Measurements from ENCODE around the gene TDP1. TPM values are rescaled to one million over a fixed set of nuclear protein-coding genes. Genes with fewer than 3 reads are reported as not detected.

The TDP1 gene
- total and polyA plus RNA-seq, 2 donors (not counting 1 experiment from before 2014, with no cell fraction given), result 20.5 to 55.9 TPM

DNA sequence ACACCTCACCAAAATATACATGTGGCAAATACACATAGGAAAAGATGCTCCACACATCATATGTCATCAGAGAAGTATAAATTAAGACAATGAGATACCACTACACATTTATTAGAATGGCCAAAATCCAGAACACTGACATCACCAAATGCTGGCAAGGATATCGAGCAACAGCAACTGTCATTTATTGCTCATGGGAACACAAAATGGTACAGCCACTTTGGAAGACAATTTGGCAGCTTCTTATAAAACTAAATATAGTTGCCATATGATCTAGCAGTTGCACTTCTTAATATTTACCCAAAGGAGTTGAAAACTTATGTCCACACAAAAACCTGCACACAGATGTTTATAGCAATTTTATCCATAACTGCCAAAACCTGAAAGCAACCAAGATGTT is 99.1 kb downstream of the TDP1 start:
- DNase-seq (no peak), ATAC-seq (ENCODE audit: low read depth) (no peak)
- CTCF ChIA-PET, result no interaction called here
- intact Hi-C loops (cut with micrococcal nuclease), result no loop called here
- H3K4me3 Mint-ChIP-seq, result no peak overlapping the region
- H3K27me3 Mint-ChIP-seq, result peaks cover 72% of the 10 kb centered on the region
- Histone ChIP-seq H3K4me1 (ENCODE audit: control insufficient read depth in 2 of 2, insufficient read depth in 2 of 2, low read length in 2 of 2) (peaks cover 0 to 7% of the 10 kb centered on the region in 2 donors), H3K27ac (ENCODE audit: low read length in 2 of 2) (no peak overlapping the region), H3K9me3 (ENCODE audit: control extremely low read depth in 1 of 3, control insufficient read depth in 2 of 3, insufficient read depth in 1 of 3, low read length in 2 of 3) (peaks cover 0 to 4% (median 3%) of the 10 kb centered on the region in 3 donors), H3K79me2 (ENCODE audit: control insufficient read depth, insufficient read depth, low read length) (no peaks in the 10 kb centered on the region), H3K36me3 (replicated peaks in 1 of 2; ENCODE audit: control extremely low read depth in 1 of 2, control insufficient read depth in 1 of 2, extremely low read depth in 1 of 2, insufficient read depth in 2 of 2, low read length in 1 of 2) (no peaks in the 10 kb centered on the region), H4K20me1 (ENCODE audit: control insufficient read depth, insufficient read depth, low read length, poor library complexity, severe bottlenecking) (no peaks in the 10 kb centered on the region), H3K9ac (ENCODE audit: low read length) (no peak overlapping the region), H3K27me3 (replicated peaks in 1 of 4; ENCODE audit: control extremely low read depth in 1 of 4, control insufficient read depth in 3 of 4, insufficient read depth in 4 of 4, low read length in 3 of 4) (peaks cover 0 to 16% (median 10%) of the 10 kb centered on the region in 4 experiments), H3K4me3 (ENCODE audit: control extremely low read depth in 1 of 5, extremely low read depth in 1 of 5, insufficient read depth in 1 of 5, low read depth in 2 of 5, low read length in 4 of 5) (no peak overlapping the region), H2AFZ (ENCODE audit: insufficient read depth, low read depth, low read length, poor library complexity, severe bottlenecking) (no peak overlapping the region), H3K4me2 (replicated peaks; ENCODE audit: low read depth, low read length, poor library complexity, severe bottlenecking) (no peak overlapping the region)
- POLR2A ChIA-PET, result no interaction called here
- no peak overlapping the region for H3K27ac Mint-ChIP-seq
- WGBS (ENCODE audit: insufficient coverage), result 100% methylated on average over 1 of the region's 1 CpG
- peaks cover 11% of the 10 kb centered on the region for H3K4me1 Mint-ChIP-seq
- H3K9me3 Mint-ChIP-seq (ENCODE audit: insufficient read depth), result no peaks in the 10 kb centered on the region
- TF ChIP-seq, protein P1, sequence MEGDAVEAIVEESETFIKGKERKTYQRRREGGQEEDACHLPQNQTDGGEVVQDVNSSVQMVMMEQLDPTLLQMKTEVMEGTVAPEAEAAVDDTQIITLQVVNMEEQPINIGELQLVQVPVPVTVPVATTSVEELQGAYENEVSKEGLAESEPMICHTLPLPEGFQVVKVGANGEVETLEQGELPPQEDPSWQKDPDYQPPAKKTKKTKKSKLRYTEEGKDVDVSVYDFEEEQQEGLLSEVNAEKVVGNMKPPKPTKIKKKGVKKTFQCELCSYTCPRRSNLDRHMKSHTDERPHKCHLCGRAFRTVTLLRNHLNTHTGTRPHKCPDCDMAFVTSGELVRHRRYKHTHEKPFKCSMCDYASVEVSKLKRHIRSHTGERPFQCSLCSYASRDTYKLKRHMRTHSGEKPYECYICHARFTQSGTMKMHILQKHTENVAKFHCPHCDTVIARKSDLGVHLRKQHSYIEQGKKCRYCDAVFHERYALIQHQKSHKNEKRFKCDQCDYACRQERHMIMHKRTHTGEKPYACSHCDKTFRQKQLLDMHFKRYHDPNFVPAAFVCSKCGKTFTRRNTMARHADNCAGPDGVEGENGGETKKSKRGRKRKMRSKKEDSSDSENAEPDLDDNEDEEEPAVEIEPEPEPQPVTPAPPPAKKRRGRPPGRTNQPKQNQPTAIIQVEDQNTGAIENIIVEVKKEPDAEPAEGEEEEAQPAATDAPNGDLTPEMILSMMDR (IDR thresholded peaks at IDR 0.05), result no peak
- TF ChIP-seq EZH2 (IDR thresholded peaks at IDR 0.05; ENCODE audit: borderline replicate concordance, insufficient read depth, low read depth, low read length, poor library complexity, severe bottlenecking), result no peak

DNA sequence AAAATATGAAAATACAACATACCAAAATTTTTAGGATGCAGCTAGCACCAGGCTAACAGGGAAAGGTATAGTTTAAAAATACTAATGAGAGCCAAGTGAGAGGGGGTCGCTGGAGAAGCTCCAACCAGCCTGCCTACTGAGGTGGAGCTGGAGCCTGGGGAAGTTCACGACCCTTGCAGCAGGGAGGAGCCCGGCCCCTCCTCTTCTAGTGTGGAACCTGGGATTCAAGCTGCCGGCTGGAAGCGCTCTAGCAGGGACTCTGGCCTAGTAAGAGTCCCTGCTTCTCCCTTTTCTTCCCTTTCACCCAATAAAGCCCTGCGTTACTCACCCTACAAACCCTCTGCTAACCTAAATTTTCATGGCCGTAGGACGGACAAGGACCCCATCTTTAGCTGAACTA is 101.1 kb downstream of the TDP1 start:
- POLR2A ChIA-PET, result no interaction called here
- no peak overlapping the region for H3K27ac ChIP-seq (ENCODE audit: low read length in 2 of 2)
- H3K27me3 ChIP-seq (replicated peaks in 1 of 4; ENCODE audit: control extremely low read depth in 1 of 4, control insufficient read depth in 3 of 4, insufficient read depth in 4 of 4, low read length in 3 of 4), result peaks cover 0 to 22% (median 16%) of the 10 kb centered on the region in 4 experiments
- H3K9ac ChIP-seq (ENCODE audit: low read length), result no peak overlapping the region
- ATAC-seq (ENCODE audit: low read depth) (no peak), DNase-seq (no peak)
- H3K4me2 ChIP-seq (replicated peaks; ENCODE audit: low read depth, low read length, poor library complexity, severe bottlenecking), result no peak overlapping the region
- no peak overlapping the region for H3K4me3 Mint-ChIP-seq
- peaks cover 19% of the 10 kb centered on the region for H3K4me1 Mint-ChIP-seq
- no peak overlapping the region for H3K4me3 ChIP-seq (ENCODE audit: control extremely low read depth in 1 of 5, extremely low read depth in 1 of 5, insufficient read depth in 1 of 5, low read depth in 2 of 5, low read length in 4 of 5)
- no peaks in the 10 kb centered on the region for H3K9me3 Mint-ChIP-seq (ENCODE audit: insufficient read depth)
- CTCF ChIA-PET, result no interaction called here
- no peaks in the 10 kb centered on the region for H3K36me3 ChIP-seq (replicated peaks in 1 of 2; ENCODE audit: control extremely low read depth in 1 of 2, control insufficient read depth in 1 of 2, extremely low read depth in 1 of 2, insufficient read depth in 2 of 2, low read length in 1 of 2)
- H3K79me2 ChIP-seq (ENCODE audit: control insufficient read depth, insufficient read depth, low read length), result no peaks in the 10 kb centered on the region
- WGBS (ENCODE audit: insufficient coverage), result 76% methylated on average over 6 of the region's 8 CpGs
- no peak overlapping the region for H2AFZ ChIP-seq (ENCODE audit: insufficient read depth, low read depth, low read length, poor library complexity, severe bottlenecking)
- H4K20me1 ChIP-seq (ENCODE audit: control insufficient read depth, insufficient read depth, low read length, poor library complexity, severe bottlenecking), result no peaks in the 10 kb centered on the region
- TF ChIP-seq EZH2 (IDR thresholded peaks at IDR 0.05; ENCODE audit: borderline replicate concordance, insufficient read depth, low read depth, low read length, poor library complexity, severe bottlenecking), result no peak
- TF ChIP-seq, protein P1 (IDR thresholded peaks at IDR 0.05), result no peak
- peaks cover 14 to 22% of the 10 kb centered on the region in 2 donors for H3K4me1 ChIP-seq (ENCODE audit: control insufficient read depth in 2 of 2, insufficient read depth in 2 of 2, low read length in 2 of 2)
- H3K27ac Mint-ChIP-seq, result no peak overlapping the region
- intact Hi-C loops (cut with micrococcal nuclease), result no loop called here
- H3K9me3 ChIP-seq (ENCODE audit: control extremely low read depth in 1 of 3, control insufficient read depth in 2 of 3, insufficient read depth in 1 of 3, low read length in 2 of 3), result peaks cover 0 to 13% (median 4%) of the 10 kb centered on the region in 3 donors
- peaks cover 63% of the 10 kb centered on the region for H3K27me3 Mint-ChIP-seq

Data from B cell (primary cell).